Liver (tissue), 9 donors: ENCODE results near the gene SMIM31. TPM values are rescaled to one million over a fixed set of nuclear protein-coding genes. Genes with fewer than 3 reads are reported as not detected.

Source experiments
- DNase-seq: peaks from one replicate; pipeline ENCODE4 v3.0.0-alpha.2; 2017; ENCODE audit warnings: low spot score
- H3K27ac ChIP-seq, 2 donors: one replicate each; pipeline ENCODE4 v1.7.0; 2013; ENCODE audit warnings: inconsistent platforms in 2 of 2, low read length in 2 of 2, control low read depth in 1 of 2, low read depth in 1 of 2, mild to moderate bottlenecking in 1 of 2
- H3K27me3 ChIP-seq, 4 donors: one replicate each; pipeline versions ENCODE4 v1.6.1 to v1.7.0; 2013; ENCODE audit warnings: low read length in 3 of 4, inconsistent platforms in 1 of 4, mild to moderate bottlenecking in 1 of 4, moderate library complexity in 1 of 4; ENCODE audit not compliant: control insufficient read depth in 4 of 4, insufficient read depth in 4 of 4
- H3K36me3 ChIP-seq, 4 donors: one replicate each; pipeline versions ENCODE4 v1.6.1 to v1.7.0; 2013; ENCODE audit warnings: low read length in 3 of 4, mild to moderate bottlenecking in 3 of 4, low read depth in 1 of 4, moderate library complexity in 1 of 4; ENCODE audit not compliant: control insufficient read depth in 4 of 4, insufficient read depth in 3 of 4
- H3K4me1 ChIP-seq, 4 donors: one replicate each; pipeline versions ENCODE4 v1.6.1 to v1.7.0; 2013; ENCODE audit warnings: low read length in 3 of 4, mild to moderate bottlenecking in 3 of 4, moderate library complexity in 1 of 4; ENCODE audit not compliant: control insufficient read depth in 4 of 4, insufficient read depth in 4 of 4
- H3K4me3 ChIP-seq, 3 donors: one replicate each; pipeline versions ENCODE4 v1.6.1 to v1.7.0; 2013; ENCODE audit warnings: low read length in 3 of 3, control low read depth in 1 of 3, low read depth in 1 of 3, mild to moderate bottlenecking in 1 of 3
- H3K9ac ChIP-seq, 2 donors: one replicate each; pipeline ENCODE4 v1.7.0; 2013; ENCODE audit warnings: low read length in 2 of 2, mild to moderate bottlenecking in 2 of 2, moderate library complexity in 2 of 2, control low read depth in 1 of 2, low read depth in 1 of 2
- H3K9me3 ChIP-seq, 4 donors: one replicate each; pipeline versions ENCODE4 v1.6.1 to v1.7.0; 2013; ENCODE audit warnings: low read length in 3 of 4; ENCODE audit not compliant: control insufficient read depth in 4 of 4
- EGR1 ChIP-seq, 2 donors: IDR thresholded peaks; 2 replicates each; pipeline ENCODE4 v1.6.1; 2016 to 2018; ENCODE audit warnings: antibody characterized with exemption in 2 of 2, low read depth in 2 of 2
- FOXA1 ChIP-seq: IDR thresholded peaks from 2 replicates; pipeline ENCODE4 v1.6.1; 2016; ENCODE audit warnings: antibody characterized with exemption
- FOXA2 ChIP-seq: IDR thresholded peaks from 2 replicates; pipeline ENCODE4 v1.6.1; 2016; ENCODE audit warnings: antibody characterized with exemption
- GABPA ChIP-seq, 2 donors: IDR thresholded peaks in 1 of 2; conservative IDR thresholded peaks in 1 of 2; 2 replicates each; pipeline ENCODE4 v1.6.1; 2016; ENCODE audit warnings: antibody characterized with exemption in 2 of 2, mild to moderate bottlenecking in 1 of 2, moderate library complexity in 1 of 2
- HNF4A ChIP-seq, 2 donors: conservative IDR thresholded peaks; 2 replicates each; pipeline ENCODE4 v1.6.1; 2016; ENCODE audit warnings: antibody characterized with exemption in 2 of 2, mild to moderate bottlenecking in 2 of 2
- HNF4G ChIP-seq: IDR thresholded peaks from 2 replicates; pipeline ENCODE4 v1.6.1; 2016; ENCODE audit warnings: antibody characterized with exemption
- JUND ChIP-seq, 2 donors: IDR thresholded peaks; 2 replicates each; pipeline ENCODE4 v1.6.1; 2016; ENCODE audit warnings: antibody characterized with exemption in 2 of 2
- MAX ChIP-seq: IDR thresholded peaks from 2 replicates; pipeline ENCODE4 v1.6.1; 2016; ENCODE audit warnings: antibody characterized with exemption
- NR2F2 ChIP-seq: IDR thresholded peaks from 2 replicates; pipeline ENCODE4 v1.6.1; 2016; ENCODE audit warnings: antibody characterized with exemption
- RAD21 ChIP-seq, 2 donors: IDR thresholded peaks; 2 replicates each; pipeline ENCODE4 v1.6.1; 2016; ENCODE audit warnings: antibody characterized with exemption in 2 of 2, mild to moderate bottlenecking in 2 of 2
- REST ChIP-seq: IDR thresholded peaks from 2 replicates; pipeline ENCODE4 v1.6.1; 2016; ENCODE audit warnings: antibody characterized with exemption, mild to moderate bottlenecking
- RXRA ChIP-seq, 2 donors: IDR thresholded peaks; 2 replicates each; pipeline ENCODE4 v1.6.1; 2017 to 2018; ENCODE audit warnings: antibody characterized with exemption in 2 of 2, mild to moderate bottlenecking in 1 of 2
- SP1 ChIP-seq: IDR thresholded peaks from 2 replicates; pipeline ENCODE4 v1.6.1; 2018; ENCODE audit warnings: antibody characterized with exemption, mild to moderate bottlenecking
- TAF1 ChIP-seq: conservative IDR thresholded peaks from 2 replicates; pipeline ENCODE4 v1.6.1; 2016; ENCODE audit warnings: antibody characterized with exemption, mild to moderate bottlenecking
- YY1 ChIP-seq: IDR thresholded peaks from 2 replicates; pipeline ENCODE4 v1.6.1; 2016; ENCODE audit warnings: antibody characterized with exemption, mild to moderate bottlenecking
- ZBTB33 ChIP-seq: IDR thresholded peaks from 2 replicates; pipeline ENCODE4 v1.6.1; 2016; ENCODE audit warnings: antibody characterized with exemption
- WGBS: extraction: QIAGEN DNeasy Blood & Tissue Kit; methylation state at CpG from one replicate; pipeline ENCODE4 v1.1.7; 2013; 5-methylcytosine and 5-hydroxymethylcytosine counted together
- polyA plus RNA-seq, 2 donors: library from polyadenylated mRNA; stranded (reverse) in 1 of 2; unstranded in 1 of 2; fragments of 200-250 nt in 1 of 2; fragments of >200 nt in 1 of 2; fragmentation: Nextera tagmentation in 1 of 2; extraction: Ambion mirVana in 1 of 2; gene quantifications; one replicate each; pipeline versions ENCODE4 v1.2.1 to v1.2.3, GENCODE V29; 2013 to 2015
- total RNA-seq, 2 donors: library from RNA; depleted of rRNA; stranded (reverse); fragments of >200 nt; gene quantifications; one replicate each; pipeline ENCODE4 v1.2.3, GENCODE V29; 2014
- TF ChIP-seq, protein P1 (sequence below): fragments of 150-350 bp; IDR thresholded peaks from 2 replicates; pipeline ENCODE4 v1.5.1; 2017; ENCODE audit warnings: improper control_type of control experiment, low read depth, low read length; ENCODE audit not compliant: missing input control
- TF ChIP-seq, protein P2 (sequence below): IDR thresholded peaks from 2 replicates; pipeline ENCODE4 v1.6.1; 2016; ENCODE audit warnings: antibody characterized with exemption
- donor health status: healthy.
- donor health status: healthy.
- donor health status: healthy.
- donor health status: healthy.
- donor health status: healthy.

The SMIM31 gene
- total and polyA plus RNA-seq, 4 donors: not detected

DNA sequence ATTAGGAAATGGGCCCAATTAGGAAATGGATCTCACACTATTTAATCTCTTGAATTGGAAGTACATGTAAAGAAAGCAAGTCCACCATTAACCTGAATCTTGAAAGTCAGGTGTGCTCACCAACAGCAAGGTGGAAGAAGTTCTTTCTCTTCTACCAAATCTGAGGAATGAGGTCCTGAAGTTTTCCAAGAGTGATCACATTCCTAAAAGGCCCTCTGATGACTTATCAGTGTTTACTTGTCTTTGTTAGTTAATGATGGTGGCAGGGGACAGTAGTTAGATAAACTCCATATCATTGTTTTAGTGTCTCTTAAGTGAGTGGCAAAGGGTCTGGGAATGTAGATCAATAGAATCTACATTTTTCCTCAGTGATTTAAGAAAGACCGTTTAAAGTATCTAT lies 61.8 kb downstream of the SMIM31 start:
- no peak for TF ChIP-seq EGR1 (IDR thresholded peaks at IDR 0.05; ENCODE audit: low read depth in 2 of 2)
- TF ChIP-seq, protein P1, sequence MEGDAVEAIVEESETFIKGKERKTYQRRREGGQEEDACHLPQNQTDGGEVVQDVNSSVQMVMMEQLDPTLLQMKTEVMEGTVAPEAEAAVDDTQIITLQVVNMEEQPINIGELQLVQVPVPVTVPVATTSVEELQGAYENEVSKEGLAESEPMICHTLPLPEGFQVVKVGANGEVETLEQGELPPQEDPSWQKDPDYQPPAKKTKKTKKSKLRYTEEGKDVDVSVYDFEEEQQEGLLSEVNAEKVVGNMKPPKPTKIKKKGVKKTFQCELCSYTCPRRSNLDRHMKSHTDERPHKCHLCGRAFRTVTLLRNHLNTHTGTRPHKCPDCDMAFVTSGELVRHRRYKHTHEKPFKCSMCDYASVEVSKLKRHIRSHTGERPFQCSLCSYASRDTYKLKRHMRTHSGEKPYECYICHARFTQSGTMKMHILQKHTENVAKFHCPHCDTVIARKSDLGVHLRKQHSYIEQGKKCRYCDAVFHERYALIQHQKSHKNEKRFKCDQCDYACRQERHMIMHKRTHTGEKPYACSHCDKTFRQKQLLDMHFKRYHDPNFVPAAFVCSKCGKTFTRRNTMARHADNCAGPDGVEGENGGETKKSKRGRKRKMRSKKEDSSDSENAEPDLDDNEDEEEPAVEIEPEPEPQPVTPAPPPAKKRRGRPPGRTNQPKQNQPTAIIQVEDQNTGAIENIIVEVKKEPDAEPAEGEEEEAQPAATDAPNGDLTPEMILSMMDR: no peak
- no peak for TF ChIP-seq JUND (IDR thresholded peaks at IDR 0.05)
- no peak for TF ChIP-seq MAX
- no peak for TF ChIP-seq NR2F2
- no peak for TF ChIP-seq SP1
- TF ChIP-seq HNF4G: no peak
- no peak for TF ChIP-seq FOXA2
- WGBS: 8% methylated on average over 1 of the region's 1 CpG
- Histone ChIP-seq H3K27me3 (no peaks in the 10 kb centered on the region), H3K9me3 (no peaks in the 10 kb centered on the region), H3K4me1 (no peaks in the 10 kb centered on the region), H3K4me3 (no peak overlapping the region), H3K27ac (no peak overlapping the region), H3K36me3 (no peaks in the 10 kb centered on the region), H3K9ac (no peak overlapping the region)
- DNase-seq: no peak

DNA sequence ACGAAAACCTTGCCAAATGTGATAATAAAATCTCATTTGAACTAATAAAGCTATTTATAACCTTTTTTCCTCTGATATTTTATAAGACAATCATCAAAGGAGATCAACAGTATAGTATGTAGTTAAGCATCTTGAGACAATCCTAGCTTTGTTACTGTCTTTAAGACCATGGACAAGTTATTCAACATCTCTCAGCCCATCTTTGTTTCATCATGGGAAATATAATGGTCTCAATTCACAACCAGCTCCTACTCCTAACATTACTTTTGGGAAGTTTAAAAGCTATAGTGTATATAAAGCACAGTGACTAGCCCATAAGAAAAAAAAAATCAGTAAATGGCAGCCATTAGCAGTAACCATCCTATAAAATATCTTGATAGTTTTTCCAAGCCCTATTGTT lies 65.4 kb downstream of the SMIM31 start:
- no peak for TF ChIP-seq YY1
- TF ChIP-seq REST: no peak
- no peak for TF ChIP-seq JUND (IDR thresholded peaks at IDR 0.05)
- TF ChIP-seq RAD21 (IDR thresholded peaks at IDR 0.05): no peak
- TF ChIP-seq RXRA (IDR thresholded peaks at IDR 0.05): no peak
- no peak for TF ChIP-seq TAF1
- TF ChIP-seq, protein P2, sequence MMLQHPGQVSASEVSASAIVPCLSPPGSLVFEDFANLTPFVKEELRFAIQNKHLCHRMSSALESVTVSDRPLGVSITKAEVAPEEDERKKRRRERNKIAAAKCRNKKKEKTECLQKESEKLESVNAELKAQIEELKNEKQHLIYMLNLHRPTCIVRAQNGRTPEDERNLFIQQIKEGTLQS: no peak
- TF ChIP-seq HNF4G: no peak
- TF ChIP-seq ZBTB33: no peak
- no peak for TF ChIP-seq SP1
- no peak for TF ChIP-seq EGR1 (IDR thresholded peaks at IDR 0.05; ENCODE audit: low read depth in 2 of 2)
- TF ChIP-seq, protein P1: no peak
- no peak for TF ChIP-seq MAX
- no peak for TF ChIP-seq HNF4A (conservative IDR thresholded peaks at IDR 0.05)
- no peak for TF ChIP-seq FOXA1
- no peak for TF ChIP-seq FOXA2
- no peak for TF ChIP-seq NR2F2
- no peak for TF ChIP-seq GABPA (IDR thresholded peaks at IDR 0.05 in 1 of 2, conservative IDR thresholded peaks at IDR 0.05 in 1 of 2)
- Histone ChIP-seq H3K4me3 (no peak overlapping the region), H3K27me3 (no peaks in the 10 kb centered on the region), H3K9me3 (no peaks in the 10 kb centered on the region), H3K4me1 (no peaks in the 10 kb centered on the region), H3K36me3 (no peaks in the 10 kb centered on the region), H3K27ac (no peak overlapping the region), H3K9ac (no peak overlapping the region)
- no peak for DNase-seq
- WGBS: 87% methylated on average over 1 of the region's 1 CpG
